ENCODE data around the gene SPPL3. TPM values are rescaled to one million over a fixed set of nuclear protein-coding genes. Genes with fewer than 3 reads are reported as not detected.

SPPL3 gene
- total RNA-seq, 1 experiment from 2014 or later: 18.8 TPM

DNA sequence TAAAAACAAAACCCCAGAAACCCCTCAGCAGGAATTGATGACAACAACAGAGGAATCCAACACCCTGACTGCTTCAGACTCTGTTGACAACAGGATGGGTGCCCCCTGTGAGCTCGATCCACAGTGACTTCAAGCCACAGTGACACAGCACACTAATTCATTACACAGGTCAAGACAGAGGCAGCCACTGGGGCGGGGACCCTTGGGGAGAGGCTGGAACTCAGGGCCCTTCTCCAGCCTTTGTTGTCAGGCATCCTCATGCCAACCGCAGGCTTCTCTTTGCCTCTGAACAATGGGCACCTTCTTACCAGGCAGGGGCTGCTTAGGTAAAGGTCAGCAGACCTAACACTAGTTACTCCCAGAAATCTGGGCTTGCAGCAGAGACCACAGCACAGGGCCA is 140.9 kb downstream of the SPPL3 start:
- Histone ChIP-seq H3K79me2 (ENCODE audit: low read length) (no peaks in the 10 kb centered on the region), H3K27me3 (ENCODE audit: low read length) (no peaks in the 10 kb centered on the region), H3K27ac (ENCODE audit: low read length) (no peak overlapping the region), H3K4me3 (ENCODE audit: low read length) (no peak overlapping the region), H3K4me1 (ENCODE audit: insufficient read depth, low read length) (no peaks in the 10 kb centered on the region), H3K9me3 (ENCODE audit: low read length) (no peaks in the 10 kb centered on the region), H2AFZ (ENCODE audit: low read length) (no peak overlapping the region), H3K4me2 (ENCODE audit: low read length) (no peak overlapping the region), H3K36me3 (ENCODE audit: low read depth, low read length) (peaks cover 26% of the 10 kb centered on the region; the same call in 1 of the 2 replicates), H3K9ac (ENCODE audit: low read length) (no peak overlapping the region), H3F3A (ENCODE audit: low read length, unreplicated experiment) (no peaks in the 10 kb centered on the region), H4K20me1 (ENCODE audit: low read length) (no peaks in the 10 kb centered on the region), H3K9me2 (replicated peaks; ENCODE audit: low read length) (no peaks in the 10 kb centered on the region)
- ATAC-seq: no peak
- no TSS peak for BruUV-seq (replicated peaks)
- intact Hi-C loops (cut with micrococcal nuclease): no loop called here
- TF ChIP-seq EZH2phosphoT487 (IDR thresholded peaks at IDR 0.05; ENCODE audit: borderline replicate concordance, low read length) (no peak), EZH2 (IDR thresholded peaks at IDR 0.05; ENCODE audit: low read length, unreplicated experiment) (no peak)
- TF ChIP-seq, protein P1, sequence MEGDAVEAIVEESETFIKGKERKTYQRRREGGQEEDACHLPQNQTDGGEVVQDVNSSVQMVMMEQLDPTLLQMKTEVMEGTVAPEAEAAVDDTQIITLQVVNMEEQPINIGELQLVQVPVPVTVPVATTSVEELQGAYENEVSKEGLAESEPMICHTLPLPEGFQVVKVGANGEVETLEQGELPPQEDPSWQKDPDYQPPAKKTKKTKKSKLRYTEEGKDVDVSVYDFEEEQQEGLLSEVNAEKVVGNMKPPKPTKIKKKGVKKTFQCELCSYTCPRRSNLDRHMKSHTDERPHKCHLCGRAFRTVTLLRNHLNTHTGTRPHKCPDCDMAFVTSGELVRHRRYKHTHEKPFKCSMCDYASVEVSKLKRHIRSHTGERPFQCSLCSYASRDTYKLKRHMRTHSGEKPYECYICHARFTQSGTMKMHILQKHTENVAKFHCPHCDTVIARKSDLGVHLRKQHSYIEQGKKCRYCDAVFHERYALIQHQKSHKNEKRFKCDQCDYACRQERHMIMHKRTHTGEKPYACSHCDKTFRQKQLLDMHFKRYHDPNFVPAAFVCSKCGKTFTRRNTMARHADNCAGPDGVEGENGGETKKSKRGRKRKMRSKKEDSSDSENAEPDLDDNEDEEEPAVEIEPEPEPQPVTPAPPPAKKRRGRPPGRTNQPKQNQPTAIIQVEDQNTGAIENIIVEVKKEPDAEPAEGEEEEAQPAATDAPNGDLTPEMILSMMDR (conservative IDR thresholded peaks at IDR 0.05; ENCODE audit: low read depth, low read length): no peak
- no peak for DNase-seq
- ChIA-PET CTCF (no interaction called here), POLR2A (ENCODE audit: unreplicated experiment) (no interaction called here)

DNA sequence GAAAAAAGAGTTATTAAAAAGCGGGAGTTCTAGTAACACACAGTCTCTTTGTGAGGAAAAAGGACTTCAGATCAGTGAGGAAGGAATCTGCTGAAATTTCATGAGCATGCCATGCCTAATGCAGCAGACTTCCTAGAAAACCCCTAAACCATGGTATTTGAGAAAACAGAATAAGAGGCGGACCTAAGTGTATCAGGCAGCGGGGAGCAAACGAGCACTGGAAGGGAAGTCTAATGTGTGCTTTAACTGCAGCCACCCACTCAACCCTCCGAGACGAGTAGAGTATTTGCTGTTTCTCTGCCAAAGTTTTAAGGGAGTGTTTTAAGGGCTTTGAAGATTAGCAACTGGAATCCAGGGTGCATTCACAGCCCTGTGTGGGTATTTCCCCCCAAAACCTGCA is 142.1 kb downstream of the SPPL3 start:
- Histone ChIP-seq H3K9ac (ENCODE audit: low read length) (no peak overlapping the region), H4K20me1 (ENCODE audit: low read length) (no peaks in the 10 kb centered on the region), H2AFZ (ENCODE audit: low read length) (no peak overlapping the region), H3K9me2 (replicated peaks; ENCODE audit: low read length) (no peaks in the 10 kb centered on the region), H3K27ac (ENCODE audit: low read length) (no peak overlapping the region), H3F3A (ENCODE audit: low read length, unreplicated experiment) (no peaks in the 10 kb centered on the region), H3K27me3 (ENCODE audit: low read length) (no peaks in the 10 kb centered on the region), H3K36me3 (ENCODE audit: low read depth, low read length) (peaks cover 21% of the 10 kb centered on the region; the same call in 1 of the 2 replicates), H3K9me3 (ENCODE audit: low read length) (no peaks in the 10 kb centered on the region), H3K4me3 (ENCODE audit: low read length) (no peak overlapping the region), H3K4me2 (ENCODE audit: low read length) (no peak overlapping the region), H3K79me2 (ENCODE audit: low read length) (no peaks in the 10 kb centered on the region), H3K4me1 (ENCODE audit: insufficient read depth, low read length) (no peaks in the 10 kb centered on the region)
- ATAC-seq (no peak), DNase-seq (no peak)
- intact Hi-C loops (cut with micrococcal nuclease): no loop called here
- no TSS peak for BruUV-seq (replicated peaks)
- no peak for TF ChIP-seq EZH2 (IDR thresholded peaks at IDR 0.05; ENCODE audit: low read length, unreplicated experiment)
- no peak for TF ChIP-seq EZH2phosphoT487 (IDR thresholded peaks at IDR 0.05; ENCODE audit: borderline replicate concordance, low read length)
- TF ChIP-seq, protein P1 (conservative IDR thresholded peaks at IDR 0.05; ENCODE audit: low read depth, low read length): no peak
- POLR2A ChIA-PET (ENCODE audit: unreplicated experiment): no interaction called here
- CTCF ChIA-PET: no interaction called here

DNA sequence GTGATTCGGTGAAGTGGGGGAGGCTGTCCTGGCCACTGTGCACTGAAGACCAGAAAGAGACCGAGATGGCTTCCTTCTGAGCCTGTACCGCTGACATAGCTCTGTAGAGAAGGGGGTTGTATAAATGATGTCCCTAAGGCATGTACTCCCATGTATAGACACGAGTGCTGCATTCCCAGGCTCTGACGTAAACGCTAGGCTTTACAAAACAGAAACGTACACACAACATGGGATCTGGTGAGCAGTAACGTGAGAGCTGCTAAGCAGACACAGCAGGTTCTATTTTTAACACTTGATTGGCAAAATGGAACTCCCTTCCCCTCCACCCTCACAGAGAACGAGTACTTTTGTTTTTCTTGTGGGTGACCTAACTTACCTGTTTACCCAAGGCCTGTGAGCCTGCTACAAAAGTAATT is 142.6 kb downstream of the SPPL3 start:
- H3K4me1 ChIP-seq (ENCODE audit: insufficient read depth, low read length): no peaks in the 10 kb centered on the region
- no TSS peak for BruUV-seq (replicated peaks)
- no peak overlapping the region for H3K9ac ChIP-seq (ENCODE audit: low read length)
- CTCF ChIA-PET: no interaction called here
- no peaks in the 10 kb centered on the region for H4K20me1 ChIP-seq (ENCODE audit: low read length)
- ATAC-seq: no peak
- POLR2A ChIA-PET (ENCODE audit: unreplicated experiment): no interaction called here
- no peaks in the 10 kb centered on the region for H3K27me3 ChIP-seq (ENCODE audit: low read length)
- H3K79me2 ChIP-seq (ENCODE audit: low read length): no peaks in the 10 kb centered on the region
- no peaks in the 10 kb centered on the region for H3K9me2 ChIP-seq (replicated peaks; ENCODE audit: low read length)
- H3K36me3 ChIP-seq (ENCODE audit: low read depth, low read length): peaks cover 16% of the 10 kb centered on the region; the same call in 1 of the 2 replicates
- no peak for TF ChIP-seq EZH2 (IDR thresholded peaks at IDR 0.05; ENCODE audit: low read length, unreplicated experiment)
- TF ChIP-seq, protein P1 (conservative IDR thresholded peaks at IDR 0.05; ENCODE audit: low read depth, low read length): no peak
- TF ChIP-seq EZH2phosphoT487 (IDR thresholded peaks at IDR 0.05; ENCODE audit: borderline replicate concordance, low read length): no peak
- no peaks in the 10 kb centered on the region for H3F3A ChIP-seq (ENCODE audit: low read length, unreplicated experiment)
- intact Hi-C loops (cut with micrococcal nuclease): no loop called here
- H3K9me3 ChIP-seq (ENCODE audit: low read length): no peaks in the 10 kb centered on the region
- no peak overlapping the region for H3K4me3 ChIP-seq (ENCODE audit: low read length)
- no peak for DNase-seq
- H2AFZ ChIP-seq (ENCODE audit: low read length): no peak overlapping the region
- no peak overlapping the region for H3K4me2 ChIP-seq (ENCODE audit: low read length)
- H3K27ac ChIP-seq (ENCODE audit: low read length): no peak overlapping the region

Measured in PC-3 (cell line).